Fibroblast of the aortic adventitia (primary cell): ENCODE measurements around the gene SMIM35. TPM values are rescaled to one million over a fixed set of nuclear protein-coding genes. Genes with fewer than 3 reads are reported as not detected.

Experiments
- DNase-seq: peaks from one replicate; pipeline ENCODE4 v3.0.0-alpha.2; 2010; ENCODE audit warnings: low read depth
- H3K4me3 ChIP-seq: 2 replicates; pipeline ENCODE4 v1.5.1; 2011; ENCODE audit warnings: low read depth, mild to moderate bottlenecking, control low read depth, low read length, moderate library complexity
- CTCF ChIP-seq: IDR thresholded peaks from 2 replicates; pipeline ENCODE4 v1.5.1; 2011; ENCODE audit warnings: mild to moderate bottlenecking, low read length, control low read depth, inconsistent platforms; ENCODE audit not compliant: insufficient read depth
- total RNA-seq: library from RNA; depleted of rRNA; stranded (reverse); fragments of >200 nt; gene quantifications from 2 replicates; pipeline ENCODE4 v1.2.3, GENCODE V29; 2012; ENCODE audit warnings: low replicate concordance

The SMIM35 gene
- total RNA-seq, 1 donor = not detected

- no peak overlapping the region for H3K4me3 ChIP-seq
- no peak for TF ChIP-seq CTCF
- no peak for DNase-seq
Observed at GRCh38 chr11:118000067-118000849, 86.5 kb downstream of the SMIM35 start.

- no peak for TF ChIP-seq CTCF
- no peak overlapping the region for H3K4me3 ChIP-seq
- no peak for DNase-seq
Observed at GRCh38 chr11:117999354-117999993, 87.3 kb downstream of the SMIM35 start.

- no peak for DNase-seq
- H3K4me3 ChIP-seq = no peak overlapping the region
- no peak for TF ChIP-seq CTCF
Observed at GRCh38 chr11:117998664-117999353, 88.0 kb downstream of the SMIM35 start.

- DNase-seq = no peak
- H3K4me3 ChIP-seq = no peak overlapping the region
- TF ChIP-seq CTCF = no peak
Observed at GRCh38 chr11:117997823-117998579, 88.8 kb downstream of the SMIM35 start.

- TF ChIP-seq CTCF = no peak
- H3K4me3 ChIP-seq = no peak overlapping the region
- no peak for DNase-seq
Observed at GRCh38 chr11:117997406-117997805, 89.4 kb downstream of the SMIM35 start.

- TF ChIP-seq CTCF = no peak
- no peak overlapping the region for H3K4me3 ChIP-seq
- DNase-seq = no peak
Observed at GRCh38 chr11:117996058-117996457, 90.7 kb downstream of the SMIM35 start.
